KMS-11 (cell line): ENCODE measurements around the gene LRRC75A.

Experiments
- H2AFZ ChIP-seq: fragments of 200-600 bp; sonication (generic); 2 replicates; pipeline ENCODE4 v1.6.1; 2016; ENCODE audit warnings: antibody characterized with exemption, mixed run types, low read depth
- H3K27ac ChIP-seq: fragments of 200-600 bp; sonication (generic); 2 replicates; pipeline ENCODE4 v1.6.1; 2016; ENCODE audit warnings: mild to moderate bottlenecking, mixed run types
- H3K27me3 ChIP-seq: fragments of 200-600 bp; sonication (generic); 2 replicates; pipeline ENCODE4 v1.6.1; 2017; ENCODE audit warnings: mild to moderate bottlenecking, low read depth, mixed run types, moderate library complexity; ENCODE audit not compliant: insufficient read depth
- H3K36me3 ChIP-seq: fragments of 200-600 bp; sonication (generic); 2 replicates; pipeline ENCODE4 v1.6.1; 2017; ENCODE audit warnings: mild to moderate bottlenecking, mixed run types; ENCODE audit not compliant: insufficient read depth
- H3K4me1 ChIP-seq: fragments of 200-600 bp; sonication (generic); 2 replicates; pipeline ENCODE4 v1.6.1; 2016; ENCODE audit warnings: mild to moderate bottlenecking, low read depth, mixed run types; ENCODE audit not compliant: poor library complexity, severe bottlenecking
- H3K4me2 ChIP-seq: fragments of 200-600 bp; sonication (generic); 2 replicates; pipeline ENCODE4 v1.7.0; 2016; ENCODE audit warnings: mild to moderate bottlenecking, mixed run types
- H3K4me3 ChIP-seq: fragments of 200-600 bp; sonication (generic); IDR thresholded peaks from 2 replicates; pipeline ENCODE4 v1.6.1; 2017; ENCODE audit warnings: low read depth, low read length, mixed read lengths; ENCODE audit not compliant: insufficient read depth
- H3K79me2 ChIP-seq: fragments of 200-600 bp; sonication (generic); 2 replicates; pipeline ENCODE4 v1.6.1; 2016; ENCODE audit warnings: low read depth, mixed run types; ENCODE audit not compliant: insufficient read depth
- H3K9ac ChIP-seq: fragments of 200-600 bp; sonication (generic); 2 replicates; pipeline ENCODE4 v1.6.1; 2016; ENCODE audit warnings: mild to moderate bottlenecking, mixed run types
- H4K20me1 ChIP-seq: fragments of 200-600 bp; sonication (generic); 2 replicates; pipeline ENCODE4 v1.6.1; 2016; ENCODE audit warnings: mild to moderate bottlenecking, mixed run types; ENCODE audit not compliant: insufficient read depth
- TF ChIP-seq, protein P1 (sequence below): fragments of 200-600 bp; sonication (generic); conservative IDR thresholded peaks from 2 replicates; pipeline ENCODE4 v1.6.1; 2017; ENCODE audit warnings: low read depth, mild to moderate bottlenecking, antibody characterized with exemption, low read length, moderate library complexity, mixed read lengths

LRRC75A gene

DNA sequence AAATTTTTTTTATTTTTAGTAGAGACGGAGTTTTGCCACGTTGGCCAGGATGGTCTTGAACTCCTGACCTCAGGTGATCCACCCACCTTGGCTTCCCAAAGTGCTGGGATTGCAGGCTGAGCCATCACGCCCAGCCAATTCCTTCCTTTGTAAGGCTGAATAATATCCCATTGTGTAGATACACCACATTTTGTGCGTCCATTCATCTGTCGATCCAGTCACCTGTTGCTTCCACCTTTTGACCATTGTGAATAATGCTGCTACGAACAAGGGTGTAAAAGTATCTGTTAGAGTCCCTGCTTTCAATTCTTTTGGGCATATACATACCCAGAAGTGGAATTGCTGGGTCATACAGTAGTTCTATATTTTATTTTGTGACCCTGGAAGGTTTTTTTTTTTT, 61.3 kb downstream of the LRRC75A start:
- H3K36me3 ChIP-seq, result no peaks in the 10 kb centered on the region
- H3K79me2 ChIP-seq, result no peaks in the 10 kb centered on the region
- H3K27ac ChIP-seq, result no peak overlapping the region
- H3K4me2 ChIP-seq, result no peak overlapping the region
- H4K20me1 ChIP-seq, result no peaks in the 10 kb centered on the region
- H3K4me3 ChIP-seq, result no peak overlapping the region
- TF ChIP-seq, protein P1, sequence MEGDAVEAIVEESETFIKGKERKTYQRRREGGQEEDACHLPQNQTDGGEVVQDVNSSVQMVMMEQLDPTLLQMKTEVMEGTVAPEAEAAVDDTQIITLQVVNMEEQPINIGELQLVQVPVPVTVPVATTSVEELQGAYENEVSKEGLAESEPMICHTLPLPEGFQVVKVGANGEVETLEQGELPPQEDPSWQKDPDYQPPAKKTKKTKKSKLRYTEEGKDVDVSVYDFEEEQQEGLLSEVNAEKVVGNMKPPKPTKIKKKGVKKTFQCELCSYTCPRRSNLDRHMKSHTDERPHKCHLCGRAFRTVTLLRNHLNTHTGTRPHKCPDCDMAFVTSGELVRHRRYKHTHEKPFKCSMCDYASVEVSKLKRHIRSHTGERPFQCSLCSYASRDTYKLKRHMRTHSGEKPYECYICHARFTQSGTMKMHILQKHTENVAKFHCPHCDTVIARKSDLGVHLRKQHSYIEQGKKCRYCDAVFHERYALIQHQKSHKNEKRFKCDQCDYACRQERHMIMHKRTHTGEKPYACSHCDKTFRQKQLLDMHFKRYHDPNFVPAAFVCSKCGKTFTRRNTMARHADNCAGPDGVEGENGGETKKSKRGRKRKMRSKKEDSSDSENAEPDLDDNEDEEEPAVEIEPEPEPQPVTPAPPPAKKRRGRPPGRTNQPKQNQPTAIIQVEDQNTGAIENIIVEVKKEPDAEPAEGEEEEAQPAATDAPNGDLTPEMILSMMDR, result no peak
- H3K9ac ChIP-seq, result no peak overlapping the region
- H3K27me3 ChIP-seq, result no peaks in the 10 kb centered on the region
- H3K4me1 ChIP-seq, result no peaks in the 10 kb centered on the region
- H2AFZ ChIP-seq, result no peak overlapping the region

DNA sequence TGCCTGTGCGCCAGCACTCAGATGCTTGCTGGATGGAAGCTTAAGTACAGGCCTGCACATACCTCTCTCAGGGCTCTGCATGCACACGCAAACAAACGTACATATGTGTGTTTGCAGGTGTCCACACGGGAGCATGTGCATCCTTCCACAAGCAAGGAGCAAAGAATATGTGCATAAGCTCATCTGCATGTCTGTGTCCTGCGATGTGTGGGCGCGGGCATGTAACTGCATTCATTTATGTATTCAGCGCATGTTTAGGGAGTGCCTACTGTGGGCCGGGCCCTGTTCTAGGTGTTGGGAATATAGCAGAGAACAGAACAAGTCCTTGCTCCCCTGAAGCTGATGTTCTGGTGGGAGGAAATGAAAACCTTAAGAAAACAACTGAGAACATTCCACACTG, 62.9 kb downstream of the LRRC75A start:
- Histone ChIP-seq H3K36me3 (no peaks in the 10 kb centered on the region), H3K4me2 (no peak overlapping the region), H3K4me3 (no peak overlapping the region), H3K27ac (no peak overlapping the region), H3K4me1 (no peaks in the 10 kb centered on the region), H3K79me2 (no peaks in the 10 kb centered on the region), H4K20me1 (no peaks in the 10 kb centered on the region), H3K27me3 (no peaks in the 10 kb centered on the region), H3K9ac (no peak overlapping the region), H2AFZ (no peak overlapping the region)
- TF ChIP-seq, protein P1, result no peak

DNA sequence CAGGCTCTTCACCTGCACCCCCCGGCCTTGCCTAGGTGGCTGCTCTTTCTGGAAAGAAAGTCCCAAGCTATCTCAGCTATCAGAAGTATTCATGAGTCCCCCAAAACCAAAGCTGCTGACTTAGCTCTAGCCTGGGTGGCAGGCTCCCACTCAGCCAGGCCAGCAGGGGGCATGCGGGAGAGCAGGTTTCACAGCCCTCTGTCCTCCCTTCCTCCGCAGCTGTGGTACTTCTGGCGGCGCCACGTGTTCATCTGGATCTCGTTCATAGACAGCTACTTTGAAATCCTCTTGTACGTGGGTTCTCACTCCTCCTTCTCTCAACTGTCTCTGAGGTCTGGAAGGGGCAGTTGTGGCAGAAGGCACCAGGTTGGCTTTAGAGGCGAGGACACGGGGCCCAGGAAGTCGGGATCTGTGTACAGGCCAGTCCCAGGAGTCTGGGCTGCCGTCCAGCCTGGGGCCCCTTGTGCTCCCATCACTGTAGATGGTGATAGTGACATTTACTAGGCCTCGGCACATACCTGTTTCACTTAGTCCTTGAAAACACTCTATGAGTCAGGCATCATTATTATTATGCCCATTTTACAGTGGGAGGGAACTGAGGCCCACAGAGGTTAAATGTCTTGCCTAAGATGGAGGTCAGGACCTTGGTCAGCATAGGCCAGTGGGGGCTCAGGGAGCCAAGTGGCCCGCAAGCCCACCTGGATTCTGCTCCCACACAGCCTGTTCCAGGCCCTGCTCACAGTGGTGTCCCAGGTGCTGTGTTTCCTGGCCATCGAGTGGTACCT, 63.7 kb downstream of the LRRC75A start:
- H3K4me2 ChIP-seq, result no peak overlapping the region
- H3K36me3 ChIP-seq, result no peaks in the 10 kb centered on the region
- H3K9ac ChIP-seq, result no peak overlapping the region

DNA sequence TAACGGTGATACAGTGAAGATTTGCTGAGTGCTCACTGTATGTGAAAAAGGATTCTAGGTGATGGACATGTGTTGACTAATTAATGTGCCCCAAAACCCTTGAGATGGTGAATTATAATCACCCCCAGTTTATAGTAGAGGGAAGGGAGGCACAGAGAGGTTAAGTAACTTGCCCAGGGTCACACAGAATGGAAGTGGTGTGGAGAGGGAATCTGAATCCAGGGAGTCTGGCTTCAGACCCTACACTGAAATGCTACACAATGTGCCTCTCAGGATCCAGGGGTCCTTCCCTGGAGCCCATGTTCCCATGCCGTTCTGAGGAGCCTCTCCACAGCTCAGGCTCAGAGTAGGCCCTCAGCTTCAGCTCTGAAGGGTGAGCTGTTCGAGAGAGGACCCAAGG, 65.0 kb downstream of the LRRC75A start:
- Histone ChIP-seq H2AFZ (no peak overlapping the region), H3K4me2 (no peak overlapping the region), H3K4me1 (no peaks in the 10 kb centered on the region), H3K79me2 (no peaks in the 10 kb centered on the region), H3K27me3 (no peaks in the 10 kb centered on the region), H3K9ac (no peak overlapping the region), H3K36me3 (no peaks in the 10 kb centered on the region), H4K20me1 (no peaks in the 10 kb centered on the region), H3K4me3 (no peak overlapping the region), H3K27ac (no peak overlapping the region)
- TF ChIP-seq, protein P1, result no peak

More for the DNA sequence above, 63.7 kb downstream of the LRRC75A start:
- Histone ChIP-seq H3K27ac (no peak overlapping the region), H2AFZ (no peak overlapping the region), H3K27me3 (no peaks in the 10 kb centered on the region), H3K4me1 (no peaks in the 10 kb centered on the region), H3K79me2 (no peaks in the 10 kb centered on the region), H4K20me1 (no peaks in the 10 kb centered on the region), H3K4me3 (no peak overlapping the region)
- TF ChIP-seq, protein P1, result no peak; the same call in 1 of the 2 replicates
